HepG2 (cell line): ENCODE measurements around the gene AFTPH. TPM values are rescaled to one million over a fixed set of nuclear protein-coding genes. Genes with fewer than 3 reads are reported as not detected.

Experiments used
- ARID5B ChIP-seq: IDR thresholded peaks from 2 replicates; pipeline ENCODE4 v1.4.0; 2020; ENCODE audit warnings: mild to moderate bottlenecking, missing genetic modification reagents
- CREB3 ChIP-seq: sonication (generic); formaldehyde crosslinking; IDR thresholded peaks from 2 replicates; pipeline ENCODE4 v1.5.0; 2020; ENCODE audit warnings: missing genetic modification reagents
- HMG20B ChIP-seq: conservative IDR thresholded peaks from 2 replicates; pipeline ENCODE4 v1.6.1; 2016; ENCODE audit warnings: missing genetic modification reagents, missing compliant biosample characterization
- NFAT5 ChIP-seq: sonication (generic); formaldehyde crosslinking; IDR thresholded peaks from 2 replicates; pipeline ENCODE4 v1.4.0; 2020; ENCODE audit warnings: missing genetic modification reagents
- PATZ1 ChIP-seq: sonication (generic); formaldehyde crosslinking; IDR thresholded peaks from 2 replicates; pipeline ENCODE4 v1.4.0; 2020; ENCODE audit warnings: missing genetic modification reagents
- SALL1 ChIP-seq: sonication (generic); formaldehyde crosslinking; IDR thresholded peaks from 2 replicates; pipeline ENCODE4 v1.8.0; 2022; ENCODE audit warnings: mild to moderate bottlenecking, missing genetic modification reagents
- SIX1 ChIP-seq: sonication (generic); formaldehyde crosslinking; IDR thresholded peaks from 2 replicates; pipeline ENCODE4 v1.4.0; 2020; ENCODE audit warnings: missing genetic modification reagents, borderline replicate concordance
- TCF7L2 ChIP-seq: IDR thresholded peaks from 2 replicates; pipeline ENCODE4 v1.6.1; 2011; ENCODE audit warnings: mild to moderate bottlenecking, low read depth, low read length, moderate library complexity
- TEAD3 ChIP-seq: optimal IDR thresholded peaks from 2 replicates; pipeline ENCODE3; 2016; ENCODE audit warnings: borderline replicate concordance
- ZBTB38 ChIP-seq: sonication (generic); formaldehyde crosslinking; IDR thresholded peaks from 2 replicates; pipeline ENCODE4 v1.5.1; 2020; ENCODE audit warnings: mild to moderate bottlenecking, missing genetic modification reagents
- ZHX1 ChIP-seq: sonication (generic); formaldehyde crosslinking; IDR thresholded peaks from 2 replicates; pipeline ENCODE4 v1.8.1; 2022; ENCODE audit warnings: low read depth, mild to moderate bottlenecking, missing genetic modification reagents
- ZNF138 ChIP-seq: sonication (generic); formaldehyde crosslinking; IDR thresholded peaks from 2 replicates; pipeline ENCODE4 v1.5.0; 2020; ENCODE audit warnings: mild to moderate bottlenecking, low read depth, missing genetic modification reagents
- polyA plus RNA-seq, 8 experiments: library from polyadenylated mRNA; depleted of rRNA in 3 of 8; stranded (reverse) in 7 of 8; unstranded in 1 of 8; fragments of >200 nt; fragmentation: Illumina TruSeq in 4 of 8; extraction: Trizol in 4 of 8; gene quantifications; 2 replicates each; pipeline versions ENCODE4 v1.2.1 to v1.2.3, GENCODE V29; 2011 to 2016; ENCODE audit warnings: low read depth in 4 of 8, missing spikeins in 1 of 8, mixed read lengths in 1 of 8; ENCODE audit not compliant: insufficient read depth in 1 of 8
- total RNA-seq, 5 experiments: library from RNA; depleted of rRNA; stranded (reverse); fragments of >200 nt; fragmentation: Illumina TruSeq; extraction: Trizol; gene quantifications; 2 replicates each; pipeline ENCODE4 v1.2.3, GENCODE V29; 2016; ENCODE audit warnings: low read depth in 1 of 5

The AFTPH gene
- total and polyA plus RNA-seq, 2 of the 13 experiments (the other 11 are each of a cell fraction or from before 2014, with no cell fraction given): 27.5 to 36.8 TPM

GRCh38 chr2:64641599-64641998 is 117.5 kb downstream of the AFTPH start (continued):
- TF ChIP-seq ARID5B (CRISPR knock-in tag) (peak; percentile 25; the same call in 1 of the 2 replicates), CREB3 (CRISPR knock-in tag) (no peak), SALL1 (CRISPR knock-in tag) (0 out of 2 replicates have a peak, but pooled peaks have one; percentile 11), HMG20B (CRISPR knock-in tag) (no peak), ZNF138 (CRISPR knock-in tag) (no peak), NFAT5 (CRISPR knock-in tag) (no peak), SIX1 (no peak), TEAD3 (CRISPR knock-in tag) (no peak), TCF7L2 (no peak), PATZ1 (peak; percentile 27; the same call in 1 of the 2 replicates), ZBTB38 (CRISPR knock-in tag) (peak; percentile 80), ZHX1 (CRISPR knock-in tag) (no peak)
